DOHH2 (cell line): ENCODE data around the gene GAMT.

Source experiments
- H3F3A ChIP-seq: fragments of 200-600 bp; sonication (generic), shearing (Covaris generic); 2 replicates; pipeline ENCODE4 v1.6.0; 2016; ENCODE audit warnings: antibody characterized with exemption, mild to moderate bottlenecking; ENCODE audit not compliant: control insufficient read depth, insufficient read depth
- H3K27ac ChIP-seq: fragments of 200-600 bp; sonication (generic); 2 replicates; pipeline ENCODE4 v1.5.1; 2014; ENCODE audit warnings: low read depth, mild to moderate bottlenecking, low read length, moderate library complexity
- H3K27me3 ChIP-seq: fragments of 200-600 bp; sonication (generic); 2 replicates; pipeline ENCODE4 v1.6.1; 2014; ENCODE audit warnings: mild to moderate bottlenecking, low read length, mixed read lengths; ENCODE audit not compliant: control insufficient read depth
- H3K36me3 ChIP-seq: fragments of 200-600 bp; sonication (generic); 2 replicates; pipeline ENCODE4 v1.6.1; 2014; ENCODE audit warnings: mild to moderate bottlenecking, low read length, moderate library complexity, mixed read lengths; ENCODE audit not compliant: control insufficient read depth
- H3K4me1 ChIP-seq: fragments of 200-600 bp; sonication (generic); 2 replicates; pipeline ENCODE4 v1.6.1; 2014; ENCODE audit warnings: mild to moderate bottlenecking, low read length, mixed read lengths; ENCODE audit not compliant: control insufficient read depth
- H3K4me2 ChIP-seq: fragments of 200-600 bp; sonication (generic); 2 replicates; pipeline ENCODE4 v1.6.0; 2014; ENCODE audit warnings: mild to moderate bottlenecking, low read length, moderate library complexity
- H3K4me3 ChIP-seq: fragments of 200-600 bp; sonication (generic); 2 replicates; pipeline ENCODE4 v1.5.1; 2014; ENCODE audit warnings: mild to moderate bottlenecking, low read length, mixed read lengths
- H3K79me2 ChIP-seq: fragments of 200-600 bp; sonication (generic); 2 replicates; pipeline ENCODE4 v1.6.1; 2014; ENCODE audit warnings: mild to moderate bottlenecking, low read length, mixed read lengths; ENCODE audit not compliant: control insufficient read depth
- H3K9me2 ChIP-seq: fragments of 200-600 bp; sonication (generic); replicated peaks from 2 replicates; pipeline ENCODE4 v1.6.1; 2014; ENCODE audit warnings: mild to moderate bottlenecking, low read length, mixed read lengths; ENCODE audit not compliant: control insufficient read depth
- H3K9me3 ChIP-seq: fragments of 200-600 bp; sonication (generic); 2 replicates; pipeline ENCODE4 v1.6.1; 2014; ENCODE audit warnings: antibody characterized with exemption, low read length, mixed read lengths; ENCODE audit not compliant: control insufficient read depth, insufficient read depth
- H4K20me1 ChIP-seq: fragments of 200-600 bp; sonication (generic); 2 replicates; pipeline ENCODE4 v1.6.0; 2014; ENCODE audit warnings: low read depth, mild to moderate bottlenecking, antibody characterized with exemption, low read length, moderate library complexity; ENCODE audit not compliant: control insufficient read depth, insufficient read depth
- CTCF ChIP-seq: fragments of 200-600 bp; sonication (generic); IDR thresholded peaks from one replicate; pipeline ENCODE4 v1.5.1; 2014; ENCODE audit warnings: antibody characterized with exemption, mild to moderate bottlenecking, low read depth, low read length; ENCODE audit not compliant: poor library complexity, severe bottlenecking
- EZH2phosphoT487 ChIP-seq: fragments of 200-600 bp; sonication (generic); IDR thresholded peaks from 2 replicates; pipeline ENCODE4 v1.6.1; 2017; ENCODE audit warnings: borderline replicate concordance, mild to moderate bottlenecking, antibody characterized with exemption, low read length, moderate library complexity, mixed read lengths

GAMT gene

GRCh38 chr19:1425102-1425837 lies 23.9 kb upstream of the GAMT start:
- Histone ChIP-seq H3K9me2 (no peaks in the 10 kb centered on the region), H3K27ac (no peak overlapping the region), H3F3A (no peaks in the 10 kb centered on the region), H3K4me3 (no peak overlapping the region), H3K27me3 (no peaks in the 10 kb centered on the region), H3K79me2 (peaks cover 65% of the 10 kb centered on the region), H3K9me3 (no peaks in the 10 kb centered on the region), H3K4me2 (no peak overlapping the region), H3K4me1 (no peaks in the 10 kb centered on the region), H4K20me1 (no peaks in the 10 kb centered on the region; the same call in 1 of the 2 replicates), H3K36me3 (peaks cover 97% of the 10 kb centered on the region)
- TF ChIP-seq EZH2phosphoT487: no peak
- no peak for TF ChIP-seq CTCF

GRCh38 chr19:1424192-1424955 lies 23.0 kb upstream of the GAMT start:
- Histone ChIP-seq H3K9me3 (no peaks in the 10 kb centered on the region), H3K79me2 (peaks cover 70% of the 10 kb centered on the region), H3K36me3 (peaks cover 95% of the 10 kb centered on the region), H3K9me2 (no peaks in the 10 kb centered on the region), H3F3A (no peaks in the 10 kb centered on the region), H3K4me3 (no peak overlapping the region), H3K27me3 (no peaks in the 10 kb centered on the region), H4K20me1 (no peaks in the 10 kb centered on the region; the same call in 1 of the 2 replicates), H3K27ac (no peak overlapping the region), H3K4me2 (no peak overlapping the region), H3K4me1 (no peaks in the 10 kb centered on the region)
- TF ChIP-seq EZH2phosphoT487 (no peak), CTCF (no peak)

GRCh38 chr19:1423436-1424191 lies 22.3 kb upstream of the GAMT start:
- H3K27ac ChIP-seq: no peak overlapping the region
- no peaks in the 10 kb centered on the region; the same call in 1 of the 2 replicates for H4K20me1 ChIP-seq
- H3K9me3 ChIP-seq: no peaks in the 10 kb centered on the region
- TF ChIP-seq EZH2phosphoT487 (no peak), CTCF (no peak)
- no peaks in the 10 kb centered on the region for H3K9me2 ChIP-seq
- no peaks in the 10 kb centered on the region for H3K27me3 ChIP-seq
- peaks cover 77% of the 10 kb centered on the region for H3K79me2 ChIP-seq
- peaks cover 95% of the 10 kb centered on the region for H3K36me3 ChIP-seq
- H3K4me1 ChIP-seq: no peaks in the 10 kb centered on the region
- no peaks in the 10 kb centered on the region for H3F3A ChIP-seq
- no peak overlapping the region for H3K4me3 ChIP-seq
- no peak overlapping the region for H3K4me2 ChIP-seq
